SK-MEL-5 (cell line): Measurements from ENCODE around the gene ANAPC13. TPM values are rescaled to one million over a fixed set of nuclear protein-coding genes. Genes with fewer than 3 reads are reported as not detected.

Experiments
- DNase-seq: peaks from one replicate; pipeline ENCODE4 v3.0.0-alpha.2; 2016; ENCODE audit warnings: low read depth, low spot score
- in situ Hi-C: cut with HindIII; loops from 2 replicates; pipeline ENCODE4 v1.10.0; 2016; ENCODE audit warnings: low sequenced_read_pairs, high pct_unique_total_duplicates, low pct_unique_long_range_greater_than_20kb
- total RNA-seq: library from RNA; depleted of rRNA; stranded (reverse); fragments of >200 nt; shearing (Covaris generic); gene quantifications from 2 replicates; pipeline ENCODE4 v1.2.3, GENCODE V29; 2014; rRNA removed

Gene ANAPC13
- total RNA-seq, 1 experiment from 2014 or later: 49.2 TPM

DNA sequence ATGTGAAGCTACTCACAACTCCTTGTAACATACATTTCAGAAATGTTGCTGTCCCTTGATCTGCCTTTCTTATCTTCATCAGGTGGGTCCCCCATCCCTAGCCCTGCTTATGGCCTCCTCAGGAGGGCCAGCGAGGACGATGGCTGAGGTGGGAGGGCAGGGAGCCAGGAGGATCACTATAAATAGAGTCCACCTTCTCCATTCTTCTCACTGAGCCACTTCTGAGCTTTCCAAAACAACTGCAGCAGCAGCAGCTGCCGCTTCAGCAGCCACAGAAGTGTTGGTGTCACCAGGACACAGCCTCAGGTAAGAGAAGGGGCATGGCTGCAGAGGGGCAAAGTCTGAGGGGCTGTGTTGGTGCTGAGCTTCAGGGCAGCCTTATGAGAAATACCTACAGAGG lies 53.5 kb downstream of the ANAPC13 start:
- in situ Hi-C loops: no loop called here
- no peak for DNase-seq

DNA sequence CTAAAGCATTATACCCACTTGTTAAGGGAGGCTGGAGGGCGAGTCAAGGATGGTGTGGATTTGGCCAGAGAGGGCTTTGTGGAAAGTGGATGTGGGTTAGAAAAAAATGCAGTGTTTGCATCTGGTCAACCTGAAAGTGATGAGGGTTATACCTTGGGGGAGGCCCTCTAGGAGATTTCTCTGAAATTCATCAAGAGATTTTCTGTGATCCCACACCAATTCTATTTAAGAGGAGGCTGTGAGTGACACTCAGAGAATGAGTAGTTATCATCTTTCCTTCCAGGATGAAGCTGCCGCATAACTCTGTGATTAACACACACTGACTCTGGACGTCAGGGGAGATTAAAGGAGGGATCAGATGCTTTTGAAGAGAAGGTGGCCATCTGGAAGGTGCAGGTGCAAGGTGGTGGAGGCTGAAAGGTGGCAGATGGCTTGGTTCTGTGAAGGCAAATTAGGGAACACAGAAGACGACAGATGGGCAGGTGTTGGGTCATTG lies 54.8 kb downstream of the ANAPC13 start:
- in situ Hi-C loops: no loop called here
- no peak for DNase-seq

DNA sequence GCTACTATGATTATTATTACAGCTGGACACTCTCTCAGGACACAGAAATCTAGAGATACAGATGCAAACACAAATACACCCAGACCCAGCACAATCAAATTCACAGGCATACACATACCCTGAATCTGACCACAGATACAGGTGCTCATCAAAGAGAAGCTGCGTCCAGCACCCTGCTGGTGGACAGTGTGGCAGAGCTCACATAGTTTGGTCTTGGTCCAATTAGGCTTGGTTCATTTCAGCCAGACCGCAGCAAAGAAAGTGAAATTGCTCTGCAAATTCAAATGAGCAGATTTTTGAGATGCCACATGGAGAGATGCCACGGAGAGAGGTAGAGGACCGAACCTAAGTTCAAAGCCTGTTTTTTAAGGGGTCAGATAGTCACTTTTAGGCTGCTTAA lies 55.6 kb downstream of the ANAPC13 start:
- in situ Hi-C loops: no loop called here
- no peak for DNase-seq

DNA sequence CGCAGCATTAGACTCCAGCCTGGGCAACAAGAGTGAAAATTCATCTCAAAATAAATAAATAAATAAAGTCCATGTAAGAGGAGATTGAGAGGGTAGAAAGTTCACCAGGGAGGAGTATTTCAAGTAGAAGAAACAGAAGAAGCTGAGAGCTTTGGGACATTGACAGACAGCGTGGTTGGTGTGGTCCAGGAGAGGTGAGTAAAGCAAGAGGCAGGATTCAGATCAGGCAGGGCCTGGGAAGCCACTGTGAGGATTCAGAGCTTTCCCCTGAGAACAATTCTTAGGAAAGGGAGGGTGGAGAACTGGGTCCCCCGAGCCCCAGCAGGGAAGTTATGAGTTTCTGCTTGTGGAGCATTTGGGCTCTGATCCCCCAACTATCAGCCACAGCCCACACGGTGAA lies 57.4 kb downstream of the ANAPC13 start:
- in situ Hi-C loops: no loop called here
- no peak for DNase-seq

Other genes starting within 250 kb of the ANAPC13 start
- gene RYK, start 235.1 kb downstream of the ANAPC13 start, total RNA-seq: 72.1 and 79.0 TPM in 2 replicates
- 12.1 and 12.5 TPM in 2 replicates for gene AMOTL2, start 111.5 kb downstream of the ANAPC13 start, total RNA-seq
- gene CEP63, start 72 bp upstream of the ANAPC13 start, total RNA-seq: 32.2 and 34.1 TPM in 2 replicates
- not detected in 2 replicates for gene KY, start 165.0 kb upstream of the ANAPC13 start, total RNA-seq